Measurements from ENCODE around the gene LMOD3.

GRCh38 chr3:69126216-69126615 lies 3.8 kb upstream of the LMOD3 start:
- TF ChIP-seq CTCF (IDR thresholded peaks at IDR 0.05) (no peak), POLR2A (IDR thresholded peaks at IDR 0.05) (no peak)
